Gastroesophageal sphincter (tissue), 4 donors: Measurements from ENCODE around the gene MAN2A1. TPM values are rescaled to one million over a fixed set of nuclear protein-coding genes. Genes with fewer than 3 reads are reported as not detected.

Source experiments
- ATAC-seq: fragments of 150-250 bp; one replicate; pipeline ENCODE4 v1.9.1; 2016; ENCODE audit warnings: mild to moderate bottlenecking, moderate library complexity
- H3K27ac ChIP-seq, 4 donors: fragments of 200-600 bp; sonication (generic) in 3 of 4; 1 replicate in 3 of 4; 2 replicates in 1 of 4; pipeline ENCODE4 v1.5.1; 2016 to 2019
- H3K27me3 ChIP-seq: fragments of 200-600 bp; sonication (generic); one replicate; pipeline ENCODE4 v1.5.1; 2019
- H3K36me3 ChIP-seq, 2 donors: fragments of 200-600 bp; sonication (generic); one replicate each; pipeline ENCODE4 v1.5.1; 2019; ENCODE audit warnings: control low read depth in 1 of 2
- H3K4me1 ChIP-seq, 3 donors: fragments of 200-600 bp; sonication (generic); 1 replicate in 2 of 3; 2 replicates in 1 of 3; pipeline ENCODE4 v1.5.1; 2016 to 2019; ENCODE audit warnings: control low read depth in 2 of 3
- H3K4me3 ChIP-seq, 2 donors: fragments of 200-600 bp; sonication (generic); one replicate each; pipeline ENCODE4 v1.5.1; 2019; ENCODE audit warnings: mild to moderate bottlenecking in 1 of 2, moderate library complexity in 1 of 2
- H3K9me3 ChIP-seq, 3 donors: fragments of 200-600 bp; sonication (generic); one replicate each; pipeline ENCODE4 v1.5.1; 2017 to 2019; ENCODE audit warnings: control low read depth in 2 of 3
- CTCF ChIP-seq, 4 experiments: fragments of 200-600 bp in 2 of 4; fragments of 450-650 bp in 2 of 4; sonication (generic) in 1 of 4; IDR thresholded peaks; one replicate each; pipeline ENCODE4 v1.5.1; 2017 to 2019; ENCODE audit warnings: antibody characterized with exemption in 4 of 4, mild to moderate bottlenecking in 2 of 4, moderate library complexity in 2 of 4
- EP300 ChIP-seq: sonication (generic); formaldehyde crosslinking; IDR thresholded peaks from one replicate; pipeline ENCODE4 v1.6.1; 2017; ENCODE audit warnings: antibody characterized with exemption, mild to moderate bottlenecking
- POLR2A ChIP-seq, 2 donors: fragments of 450-650 bp; IDR thresholded peaks; one replicate each; pipeline ENCODE4 v1.6.1; 2017; ENCODE audit warnings: antibody characterized with exemption in 2 of 2, mild to moderate bottlenecking in 2 of 2, moderate library complexity in 1 of 2
- POLR2AphosphoS5 ChIP-seq: sonication (generic); formaldehyde crosslinking; IDR thresholded peaks from one replicate; pipeline ENCODE4 v1.6.1; 2017; ENCODE audit warnings: antibody characterized with exemption
- WGBS, 2 donors: methylation state at CpG; one replicate each; pipeline ENCODE4 v1.1.5; 2018; ENCODE audit warnings: low coverage in 1 of 2; 5-methylcytosine and 5-hydroxymethylcytosine counted together
- total RNA-seq, 4 donors: library from RNA; depleted of rRNA; stranded (reverse); fragments of >200 nt; gene quantifications; one replicate each; pipeline ENCODE4 v1.1.0, GENCODE V29; 2016

Gene MAN2A1
- total RNA-seq, 4 donors from 2014 or later: 19.6 to 55.6 (median 34.1) TPM

GRCh38 chr5:109859537-109859936 is 169.8 kb downstream of the MAN2A1 start:
- Histone ChIP-seq H3K36me3 (peaks cover 0 to 70% of the 10 kb centered on the region in 2 donors), H3K4me3 (no peak overlapping the region), H3K9me3 (no peaks in the 10 kb centered on the region), H3K4me1 (peaks cover 0 to 2% (median 0%) of the 10 kb centered on the region in 3 donors), H3K27ac (no peak overlapping the region), H3K27me3 (no peaks in the 10 kb centered on the region)
- no peak for ATAC-seq
- TF ChIP-seq POLR2A (IDR thresholded peaks at IDR 0.05): no peak
- TF ChIP-seq EP300: no peak
- TF ChIP-seq POLR2AphosphoS5: no peak
- no peak for TF ChIP-seq CTCF (IDR thresholded peaks at IDR 0.05)

- TF ChIP-seq CTCF (IDR thresholded peaks at IDR 0.05) (no peak), POLR2AphosphoS5 (no peak), EP300 (no peak), POLR2A (IDR thresholded peaks at IDR 0.05) (no peak)
- Histone ChIP-seq H3K4me3 (no peak overlapping the region), H3K36me3 (peaks cover 0 to 73% of the 10 kb centered on the region in 2 donors), H3K9me3 (no peaks in the 10 kb centered on the region), H3K27me3 (no peaks in the 10 kb centered on the region), H3K4me1 (peaks cover 0 to 2% (median 0%) of the 10 kb centered on the region in 3 donors), H3K27ac (no peak overlapping the region)
- ATAC-seq: no peak
- 88 to 94% methylated on average over 2 of the region's 2 CpGs for WGBS, 2 donors
Measured at GRCh38 chr5:109862301-109862700, 172.6 kb downstream of the MAN2A1 start.

- H3K4me3 ChIP-seq: no peak overlapping the region
- H3K27ac ChIP-seq: no peak overlapping the region
- no peak for ATAC-seq
- H3K36me3 ChIP-seq: peaks cover 0 to 64% of the 10 kb centered on the region in 2 donors
- WGBS, 2 donors: 0 to 26% methylated on average over 1 of the region's 1 CpG
- TF ChIP-seq POLR2A (IDR thresholded peaks at IDR 0.05) (no peak), EP300 (no peak), CTCF (IDR thresholded peaks at IDR 0.05) (no peak), POLR2AphosphoS5 (no peak)
- no peaks in the 10 kb centered on the region for H3K27me3 ChIP-seq
- H3K4me1 ChIP-seq: peaks cover 0 to 2% (median 0%) of the 10 kb centered on the region in 3 donors
- H3K9me3 ChIP-seq: no peaks in the 10 kb centered on the region
Measured at GRCh38 chr5:109863752-109864151, 174.0 kb downstream of the MAN2A1 start.

GRCh38 chr5:109865637-109866036 is 175.9 kb downstream of the MAN2A1 start:
- no peak for ATAC-seq
- Histone ChIP-seq H3K4me3 (no peak overlapping the region), H3K4me1 (peaks cover 0 to 2% (median 0%) of the 10 kb centered on the region in 3 donors), H3K27ac (no peak overlapping the region), H3K9me3 (no peaks in the 10 kb centered on the region), H3K36me3 (peaks cover 0 to 48% of the 10 kb centered on the region in 2 donors), H3K27me3 (no peaks in the 10 kb centered on the region)
- no peak for TF ChIP-seq CTCF (IDR thresholded peaks at IDR 0.05)
- no peak for TF ChIP-seq EP300
- TF ChIP-seq POLR2A (IDR thresholded peaks at IDR 0.05): no peak
- TF ChIP-seq POLR2AphosphoS5: no peak
- 46 to 54% methylated on average over 2 of the region's 2 CpGs for WGBS, 2 donors

- H3K27ac ChIP-seq: no peak overlapping the region
- no peak overlapping the region for H3K4me3 ChIP-seq
- H3K9me3 ChIP-seq: no peaks in the 10 kb centered on the region
- no peaks in the 10 kb centered on the region for H3K27me3 ChIP-seq
- TF ChIP-seq POLR2A (IDR thresholded peaks at IDR 0.05) (no peak), CTCF (IDR thresholded peaks at IDR 0.05) (no peak)
- peaks cover 0 to 45% of the 10 kb centered on the region in 2 donors for H3K36me3 ChIP-seq
- WGBS, 2 donors: 64 to 85% methylated on average over 2 of the region's 2 CpGs
- ATAC-seq: no peak
- H3K4me1 ChIP-seq: peaks cover 0 to 2% (median 0%) of the 10 kb centered on the region in 3 donors
Measured at GRCh38 chr5:109866051-109866450, 176.3 kb downstream of the MAN2A1 start.
